Ovary (tissue), 9 donors: Measurements from ENCODE around the gene CHPF. TPM values are rescaled to one million over a fixed set of nuclear protein-coding genes. Genes with fewer than 3 reads are reported as not detected.

Experiments
- DNase-seq, 5 donors: peaks; one replicate each; pipeline ENCODE4 v3.0.0-alpha.2; 2019 to 2020
- H3K27ac ChIP-seq, 2 donors: fragments of 200-600 bp; one replicate each; pipeline versions ENCODE4 v1.5.1 to v1.8.0; 2019 to 2022
- H3K27me3 ChIP-seq: fragments of 200-600 bp; one replicate; pipeline ENCODE4 v1.8.0; 2022
- H3K36me3 ChIP-seq: fragments of 200-600 bp; sonication (generic); one replicate; pipeline ENCODE4 v1.5.1; 2019
- H3K4me1 ChIP-seq: one replicate; pipeline ENCODE4 v1.8.1; 2013; ENCODE audit warnings: mild to moderate bottlenecking, moderate library complexity; ENCODE audit not compliant: insufficient read depth
- H3K4me3 ChIP-seq: fragments of 200-600 bp; sonication (generic); one replicate; pipeline ENCODE4 v1.5.1; 2017
- H3K9me3 ChIP-seq, 2 donors: fragments of 200-600 bp in 1 of 2; sonication (generic) in 1 of 2; one replicate each; pipeline versions ENCODE4 v1.5.1 to v1.8.1; 2013 to 2019; ENCODE audit warnings: mild to moderate bottlenecking in 1 of 2, moderate library complexity in 1 of 2
- CTCF ChIP-seq, 3 donors: fragments of 450-650 bp in 2 of 3; fragments of 200-600 bp in 1 of 3; IDR thresholded peaks; one replicate each; pipeline versions ENCODE4 v1.5.1 to v1.8.0; 2016 to 2022; ENCODE audit warnings: antibody characterized with exemption in 3 of 3, mild to moderate bottlenecking in 1 of 3
- EP300 ChIP-seq: sonication (generic); formaldehyde crosslinking; IDR thresholded peaks from one replicate; pipeline ENCODE4 v1.6.1; 2017; ENCODE audit warnings: antibody characterized with exemption
- POLR2A ChIP-seq: fragments of 450-650 bp; IDR thresholded peaks from one replicate; pipeline ENCODE4 v1.6.1; 2017; ENCODE audit warnings: antibody characterized with exemption, mild to moderate bottlenecking, moderate library complexity
- WGBS, 3 donors: extraction: QIAGEN DNeasy Blood & Tissue Kit in 1 of 3; methylation state at CpG; one replicate each; pipeline versions ENCODE4 v1.1.5 to v1.1.7; 2013 to 2017; 5-methylcytosine and 5-hydroxymethylcytosine counted together
- intact Hi-C, 4 donors: fragments of 100-400 bp; cut with DNase I; formaldehyde crosslinking; loops; one replicate each; pipeline versions ENCODE4 v1.11.0 to v1.15.1; 2022 to 2023
- polyA plus RNA-seq, 2 donors: library from polyadenylated mRNA; stranded (reverse); fragments of 200-250 nt in 1 of 2; fragments of 350-450 nt in 1 of 2; fragmentation: Illumina TruSeq in 1 of 2; extraction: RNeasy Lipid Tissue Mini Kit (QIAGEN cat#74804) in 1 of 2; gene quantifications; one replicate each; pipeline ENCODE4 v1.2.3, GENCODE V29; 2013 to 2014
- total RNA-seq, 7 donors: library from RNA; depleted of rRNA in 2 of 7; stranded (reverse); fragments of >200 nt in 2 of 7; fragmentation: NEBNext Ultra II Directional in 3 of 7; extraction: Animal tissue kit (Norgen Biotek cat#: 25700) in 3 of 7; gene quantifications; one replicate each; pipeline versions ENCODE4 v1.1.0 to v1.2.4, GENCODE V29; 2016 to 2023
- donor health status: DM: no; HTN: no; CAD: no; lungs with moderate emphysema.
- donor health status: DM: no; HTN: no; CAD: no.
- donor health status: Bipolar disorder and iron deficiency.
- donor health status: DM: yes; HTN: yes; CAD: no.
- donor health status: DM: no; HTN: no; CAD: no.
- donor health status: DM: yes; HTN: yes; CAD: no.

Gene CHPF
- total and polyA plus RNA-seq, 9 donors = 4.0 to 181 (median 120) TPM

- DNase-seq = peak in 1 of 5 donors; percentile 11
- Histone ChIP-seq H3K36me3 (no peaks in the 10 kb centered on the region), H3K27me3 (no peaks in the 10 kb centered on the region), H3K9me3 (no peaks in the 10 kb centered on the region), H3K4me3 (no peak overlapping the region), H3K4me1 (peaks cover 9% of the 10 kb centered on the region), H3K27ac (peak overlapping the region; percentile 14 to 54)
- intact Hi-C loops = no loop called here
- no peak for TF ChIP-seq EP300
- no peak for TF ChIP-seq CTCF (IDR thresholded peaks at IDR 0.05)
- TF ChIP-seq POLR2A = no peak
- WGBS, 3 donors = 91 to 92% (median 91%) methylated on average over 6 of the region's 6 CpGs
Measured at GRCh38 chr2:219575566-219576504, 32.2 kb upstream of the CHPF start.

GRCh38 chr2:219574484-219575311 lies 31.1 kb upstream of the CHPF start:
- Histone ChIP-seq H3K36me3 (no peaks in the 10 kb centered on the region), H3K9me3 (no peaks in the 10 kb centered on the region), H3K27me3 (no peaks in the 10 kb centered on the region), H3K4me3 (no peak overlapping the region), H3K4me1 (peaks cover 9% of the 10 kb centered on the region), H3K27ac (peak overlapping the region in 1 of 2 donors; percentile 29)
- WGBS, 3 donors = 84 to 90% (median 85%) methylated on average over 22 of the region's 22 CpGs
- DNase-seq = no peak
- TF ChIP-seq CTCF (IDR thresholded peaks at IDR 0.05) (no peak), EP300 (no peak), POLR2A (no peak)
- intact Hi-C loops = loop anchor here in 2 of 4 donors (5.0 kb wide), 3 partner anchors 33 to 68 kb away; partner anchors contain the start of gene SLC4A3 (in 1 of the 2)

- no peaks in the 10 kb centered on the region for H3K9me3 ChIP-seq
- TF ChIP-seq POLR2A (no peak), CTCF (IDR thresholded peaks at IDR 0.05) (no peak), EP300 (no peak)
Measured at GRCh38 chr2:219573166-219573565, 29.6 kb upstream of the CHPF start.

More at GRCh38 chr2:219573166-219573565, 29.6 kb upstream of the CHPF start:
- Histone ChIP-seq H3K36me3 (no peaks in the 10 kb centered on the region), H3K27me3 (no peaks in the 10 kb centered on the region), H3K4me3 (no peak overlapping the region), H3K4me1 (peaks cover 11% of the 10 kb centered on the region), H3K27ac (peak overlapping the region in 1 of 2 donors; percentile 97)
- intact Hi-C loops = loop anchor here in 2 of 4 donors (5.0 kb wide), 3 partner anchors 34 to 69 kb away; partner anchors contain the start of gene SLC4A3 (in 1 of the 2)
- peak in 1 of 5 donors; percentile 15 for DNase-seq
- WGBS, 3 donors = 57 to 69% (median 59%) methylated on average over 5 of the region's 5 CpGs
